Esophagus (tissue), 2 donors: ENCODE data around the gene ATP5F1E. TPM values are rescaled to one million over a fixed set of nuclear protein-coding genes. Genes with fewer than 3 reads are reported as not detected.

Experiments used
- H3K27ac ChIP-seq, 2 donors: one replicate each; pipeline ENCODE4 v1.5.1; 2013; ENCODE audit warnings: low read depth in 2 of 2, mild to moderate bottlenecking in 2 of 2, inconsistent platforms in 1 of 2, low read length in 1 of 2, moderate library complexity in 1 of 2
- H3K27me3 ChIP-seq, 2 donors: one replicate each; pipeline ENCODE4 v1.6.1; 2013; ENCODE audit warnings: low read length in 2 of 2, control low read depth in 1 of 2, mild to moderate bottlenecking in 1 of 2; ENCODE audit not compliant: insufficient read depth in 2 of 2, control insufficient read depth in 1 of 2
- H3K36me3 ChIP-seq, 2 donors: one replicate each; pipeline ENCODE4 v1.6.1; 2013; ENCODE audit warnings: low read length in 1 of 2; ENCODE audit not compliant: control insufficient read depth in 2 of 2, insufficient read depth in 2 of 2
- H3K4me1 ChIP-seq, 2 donors: one replicate each; pipeline ENCODE4 v1.6.1; 2013; ENCODE audit warnings: low read length in 1 of 2; ENCODE audit not compliant: control insufficient read depth in 2 of 2, insufficient read depth in 2 of 2
- H3K4me3 ChIP-seq, 2 donors: one replicate each; pipeline ENCODE4 v1.5.1; 2013; ENCODE audit warnings: low read length in 2 of 2, mild to moderate bottlenecking in 2 of 2, low read depth in 1 of 2, moderate library complexity in 1 of 2
- H3K9me3 ChIP-seq, 2 donors: one replicate each; pipeline ENCODE4 v1.6.1; 2013; ENCODE audit warnings: mild to moderate bottlenecking in 2 of 2, low read depth in 1 of 2, low read length in 1 of 2, moderate library complexity in 1 of 2; ENCODE audit not compliant: control insufficient read depth in 2 of 2, insufficient read depth in 1 of 2
- WGBS, 2 donors: extraction: QIAGEN DNeasy Blood & Tissue Kit; methylation state at CpG; one replicate each; pipeline ENCODE4 v1.1.7; 2013; 5-methylcytosine and 5-hydroxymethylcytosine counted together
- polyA plus RNA-seq, 2 donors: library from polyadenylated mRNA; stranded (reverse); fragments of 200-250 nt; gene quantifications; one replicate each; pipeline ENCODE4 v1.2.3, GENCODE V29; 2013
- donor health status: healthy with polysubstance abuse.
- donor health status: Bipolar disorder and iron deficiency.

Gene ATP5F1E
- polyA plus RNA-seq, 2 donors = 36.3 to 50.1 TPM

- Histone ChIP-seq H3K9me3 (no peaks in the 10 kb centered on the region), H3K4me3 (no peak overlapping the region), H3K36me3 (peaks cover 23 to 47% of the 10 kb centered on the region in 2 donors), H3K27me3 (no peaks in the 10 kb centered on the region), H3K4me1 (no peaks in the 10 kb centered on the region), H3K27ac (peak overlapping the region in 1 of 2 donors; percentile 7)
- WGBS, 2 donors = 74 to 83% methylated on average over 18 of the region's 18 CpGs
These were observed 36.5 kb downstream of the ATP5F1E start for GRCh38 chr20:58995461-58996225.

GRCh38 chr20:58994390-58995159 is 37.6 kb downstream of the ATP5F1E start:
- peaks cover 23 to 50% of the 10 kb centered on the region in 2 donors for H3K36me3 ChIP-seq
- no peaks in the 10 kb centered on the region for H3K27me3 ChIP-seq
- H3K4me3 ChIP-seq = no peak overlapping the region
- no peaks in the 10 kb centered on the region for H3K4me1 ChIP-seq
- 78 to 84% methylated on average over 17 of the region's 17 CpGs for WGBS, 2 donors
- no peak overlapping the region for H3K27ac ChIP-seq
- no peaks in the 10 kb centered on the region for H3K9me3 ChIP-seq

GRCh38 chr20:58993332-58994248 is 38.5 kb downstream of the ATP5F1E start:
- 82 to 84% methylated on average over 23 of the region's 23 CpGs for WGBS, 2 donors
- Histone ChIP-seq H3K4me1 (no peaks in the 10 kb centered on the region), H3K27me3 (no peaks in the 10 kb centered on the region), H3K36me3 (peaks cover 26 to 57% of the 10 kb centered on the region in 2 donors), H3K9me3 (no peaks in the 10 kb centered on the region), H3K4me3 (no peak overlapping the region), H3K27ac (no peak overlapping the region)

- H3K4me3 ChIP-seq = no peak overlapping the region
- peaks cover 0 to 3% of the 10 kb centered on the region in 2 donors for H3K4me1 ChIP-seq
- peaks cover 32 to 64% of the 10 kb centered on the region in 2 donors for H3K36me3 ChIP-seq
- no peaks in the 10 kb centered on the region for H3K9me3 ChIP-seq
- WGBS, 2 donors = 79 to 87% methylated on average over 3 of the region's 3 CpGs
- no peak overlapping the region for H3K27ac ChIP-seq
- H3K27me3 ChIP-seq = no peaks in the 10 kb centered on the region
These were observed 39.2 kb downstream of the ATP5F1E start for GRCh38 chr20:58992911-58993310.

- Histone ChIP-seq H3K36me3 (peaks cover 30 to 66% of the 10 kb centered on the region in 2 donors), H3K27me3 (no peaks in the 10 kb centered on the region)
- WGBS, 2 donors = 70 to 72% methylated on average over 9 of the region's 9 CpGs
These were observed 40.4 kb downstream of the ATP5F1E start for GRCh38 chr20:58991715-58992114.

GRCh38 chr20:58990651-58991445 is 41.3 kb downstream of the ATP5F1E start:
- Histone ChIP-seq H3K27me3 (no peaks in the 10 kb centered on the region), H3K36me3 (peaks cover 27 to 64% of the 10 kb centered on the region in 2 donors), H3K4me1 (peaks cover 0 to 3% of the 10 kb centered on the region in 2 donors), H3K4me3 (no peak overlapping the region), H3K27ac (no peak overlapping the region), H3K9me3 (no peaks in the 10 kb centered on the region)
- 94% methylated on average over 14 of the region's 14 CpGs for WGBS, 2 donors

More at GRCh38 chr20:58991715-58992114, 40.4 kb downstream of the ATP5F1E start:
- H3K9me3 ChIP-seq = no peaks in the 10 kb centered on the region
- H3K4me1 ChIP-seq = peaks cover 0 to 3% of the 10 kb centered on the region in 2 donors
- H3K4me3 ChIP-seq = no peak overlapping the region
- H3K27ac ChIP-seq = no peak overlapping the region

GRCh38 chr20:58989196-58989595 is 42.9 kb downstream of the ATP5F1E start:
- H3K27me3 ChIP-seq = no peaks in the 10 kb centered on the region
- H3K4me1 ChIP-seq = peaks cover 0 to 3% of the 10 kb centered on the region in 2 donors
- 92 to 93% methylated on average over 10 of the region's 10 CpGs for WGBS, 2 donors
- no peaks in the 10 kb centered on the region for H3K9me3 ChIP-seq
- no peak overlapping the region for H3K4me3 ChIP-seq
- no peak overlapping the region for H3K27ac ChIP-seq
- peaks cover 23 to 54% of the 10 kb centered on the region in 2 donors for H3K36me3 ChIP-seq

GRCh38 chr20:58988565-58988882 is 43.6 kb downstream of the ATP5F1E start:
- no peaks in the 10 kb centered on the region for H3K9me3 ChIP-seq
- 91 to 93% methylated on average over 6 of the region's 6 CpGs for WGBS, 2 donors
- H3K27ac ChIP-seq = no peak overlapping the region
- H3K4me1 ChIP-seq = peaks cover 0 to 3% of the 10 kb centered on the region in 2 donors
- no peak overlapping the region for H3K4me3 ChIP-seq
- no peaks in the 10 kb centered on the region for H3K27me3 ChIP-seq
- peaks cover 19 to 48% of the 10 kb centered on the region in 2 donors for H3K36me3 ChIP-seq
